ACHN (cell line): Measurements from ENCODE around the gene ATF4.

Source experiments
- DNase-seq: peaks from one replicate; pipeline ENCODE4 v3.0.0-alpha.2; 2015
- in situ Hi-C: cut with HindIII; loops from 2 replicates; pipeline ENCODE4 v1.10.0; 2017; ENCODE audit warnings: low sequenced_read_pairs, low pct_ligation_motif_present, low pct_unique_long_range_greater_than_20kb

Gene ATF4, protein sequence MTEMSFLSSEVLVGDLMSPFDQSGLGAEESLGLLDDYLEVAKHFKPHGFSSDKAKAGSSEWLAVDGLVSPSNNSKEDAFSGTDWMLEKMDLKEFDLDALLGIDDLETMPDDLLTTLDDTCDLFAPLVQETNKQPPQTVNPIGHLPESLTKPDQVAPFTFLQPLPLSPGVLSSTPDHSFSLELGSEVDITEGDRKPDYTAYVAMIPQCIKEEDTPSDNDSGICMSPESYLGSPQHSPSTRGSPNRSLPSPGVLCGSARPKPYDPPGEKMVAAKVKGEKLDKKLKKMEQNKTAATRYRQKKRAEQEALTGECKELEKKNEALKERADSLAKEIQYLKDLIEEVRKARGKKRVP

GRCh38 chr22:39520226-39521105 lies at the start of gene ATF4:
Gene ATF4 (plus strand): TSS chr22:39520562. CDS start chr22:39521446, 884 bp downstream.
- DNase-seq = no peak
- in situ Hi-C loops = no loop called here

- in situ Hi-C loops = no loop called here
- peak; percentile 82 for DNase-seq
Observed at GRCh38 chr22:39471381-39472141, 48.8 kb upstream of the ATF4 start.

DNA sequence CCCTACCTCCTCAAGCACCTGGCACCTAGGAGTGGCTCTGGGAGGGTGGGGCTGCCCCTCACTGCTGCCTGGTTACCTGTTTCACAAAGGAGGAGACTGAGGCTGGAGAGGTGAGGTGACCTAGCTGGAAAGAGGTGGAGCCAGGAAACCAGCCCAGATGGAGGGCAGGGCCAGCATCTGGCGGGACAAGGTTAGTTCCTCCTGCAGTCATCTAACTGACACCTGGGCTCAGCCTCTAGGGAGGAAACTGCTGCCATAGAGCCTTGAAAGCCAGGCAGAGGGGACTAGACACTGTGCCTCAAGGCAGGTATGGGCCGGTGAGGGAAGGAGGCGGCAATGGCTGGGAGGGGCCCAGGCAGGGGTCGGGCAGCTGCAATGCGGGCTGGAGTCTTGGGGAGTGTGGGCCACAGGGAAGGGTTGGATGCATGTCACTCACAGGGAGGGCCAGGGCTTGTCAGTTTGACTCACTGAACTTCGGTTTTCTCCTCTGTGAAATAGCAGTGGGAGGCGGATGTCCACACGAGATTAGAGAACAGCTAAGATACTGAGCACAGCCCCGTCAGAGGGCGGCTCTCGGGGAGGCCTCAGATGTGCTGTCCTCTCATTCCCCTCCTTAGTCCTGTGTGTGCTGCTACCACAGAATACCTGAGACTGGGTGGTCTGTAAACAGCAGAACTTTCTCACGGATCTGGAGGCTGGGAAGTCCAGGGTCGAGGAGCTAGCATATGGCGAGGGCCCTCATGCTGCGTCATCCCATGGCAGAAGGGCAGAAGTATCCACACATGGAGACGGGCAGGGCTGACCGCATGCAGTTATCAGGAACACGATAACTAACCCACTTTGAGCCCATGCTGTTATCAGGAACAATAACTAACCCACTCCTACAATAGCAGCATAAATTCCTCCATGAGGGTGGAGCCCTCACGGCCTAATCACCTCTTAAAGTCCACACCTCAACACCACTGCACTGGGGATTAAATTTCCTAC lies 47.5 kb upstream of the ATF4 start:
- in situ Hi-C loops = no loop called here
- no peak for DNase-seq

GRCh38 chr22:39473851-39474250 lies 46.5 kb upstream of the ATF4 start:
- in situ Hi-C loops = no loop called here
- DNase-seq = no peak

- DNase-seq = no peak
- in situ Hi-C loops = loop anchor here (25.0 kb wide), 1 partner anchor 87 kb away; the partner anchor contains the start of gene TAB1
Observed at GRCh38 chr22:39474351-39475111, 45.8 kb upstream of the ATF4 start.

GRCh38 chr22:39475337-39475736 lies 45.0 kb upstream of the ATF4 start:
- DNase-seq = no peak
- in situ Hi-C loops = loop anchor here (25.0 kb wide), 1 partner anchor 88 kb away; the partner anchor contains the start of gene TAB1

DNA sequence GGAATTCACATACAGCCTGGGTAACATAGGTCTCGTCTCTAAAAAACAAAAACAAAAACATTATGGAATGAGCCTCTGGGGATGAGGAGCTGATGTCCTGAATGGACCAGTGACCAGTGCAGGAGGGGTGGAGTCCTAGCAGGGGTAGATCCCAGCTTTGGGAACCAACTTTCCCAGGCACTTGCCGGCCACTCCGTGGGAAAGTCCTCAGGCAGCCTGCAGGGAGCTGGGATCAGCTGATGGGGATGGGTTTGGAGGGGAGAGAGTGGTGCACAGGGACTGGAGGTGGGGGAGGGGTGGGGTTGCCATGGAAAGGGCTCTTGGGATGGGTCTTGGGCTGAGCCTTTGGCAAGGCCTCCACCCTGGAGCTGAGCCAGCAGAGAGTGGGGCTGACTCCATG lies 44.5 kb upstream of the ATF4 start:
- DNase-seq = no peak
- in situ Hi-C loops = loop anchor here (25.0 kb wide), 1 partner anchor 89 kb away; the partner anchor contains the start of gene TAB1

DNA sequence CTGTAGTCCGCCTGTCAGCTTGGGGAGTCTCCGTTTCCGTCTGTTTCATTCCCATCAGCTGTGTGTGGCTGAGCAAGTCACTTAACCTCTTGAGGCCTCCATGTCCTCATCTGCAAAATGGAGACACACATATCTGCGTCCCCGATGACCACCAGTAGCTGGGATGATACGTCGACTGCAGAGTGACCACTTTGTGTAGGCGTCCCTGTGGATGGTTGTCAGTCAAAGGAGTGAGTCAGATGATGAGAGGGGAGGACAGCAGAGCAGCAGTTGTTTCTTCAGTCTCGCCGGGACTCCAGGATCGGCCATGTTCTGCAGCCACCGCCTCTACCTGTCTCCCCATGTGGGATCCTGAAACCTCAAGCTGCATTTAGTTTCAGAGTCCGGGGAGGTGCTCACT lies 43.7 kb upstream of the ATF4 start:
- DNase-seq = no peak
- in situ Hi-C loops = loop anchor here (25.0 kb wide), 1 partner anchor 89 kb away; the partner anchor contains the start of gene TAB1

- no peak for DNase-seq
- in situ Hi-C loops = loop anchor here (25.0 kb wide), 1 partner anchor 90 kb away; the partner anchor contains the start of gene TAB1
Observed at GRCh38 chr22:39477542-39477941, 42.8 kb upstream of the ATF4 start.

DNA sequence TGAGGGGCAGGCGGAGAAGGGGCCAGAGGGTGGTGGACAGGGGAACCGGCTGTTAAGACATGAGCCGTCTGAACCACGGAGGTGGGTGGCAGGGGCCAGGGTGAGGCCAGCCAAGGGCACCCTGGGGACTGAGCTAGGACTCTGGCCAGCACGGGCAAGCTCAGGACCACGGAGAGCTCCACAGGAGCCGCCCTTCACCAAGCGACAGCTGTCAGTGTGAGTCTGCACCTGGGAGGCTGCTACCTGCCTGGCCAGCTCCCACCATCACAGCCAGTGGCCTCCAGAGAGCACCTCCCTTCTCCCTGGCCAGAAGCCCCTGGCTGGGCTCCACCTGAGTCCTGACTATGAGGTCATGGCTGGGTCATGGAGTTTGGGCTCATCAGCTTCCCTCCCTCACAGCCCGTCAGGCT lies 41.9 kb upstream of the ATF4 start:
- DNase-seq = peak; percentile 43
- in situ Hi-C loops = loop anchor here (25.0 kb wide), 1 partner anchor 91 kb away; the partner anchor contains the start of gene TAB1

- in situ Hi-C loops = loop anchor here (25.0 kb wide), 1 partner anchor 92 kb away; the partner anchor contains the start of gene TAB1
- no peak for DNase-seq
Observed at GRCh38 chr22:39479254-39479653, 41.1 kb upstream of the ATF4 start.

DNA sequence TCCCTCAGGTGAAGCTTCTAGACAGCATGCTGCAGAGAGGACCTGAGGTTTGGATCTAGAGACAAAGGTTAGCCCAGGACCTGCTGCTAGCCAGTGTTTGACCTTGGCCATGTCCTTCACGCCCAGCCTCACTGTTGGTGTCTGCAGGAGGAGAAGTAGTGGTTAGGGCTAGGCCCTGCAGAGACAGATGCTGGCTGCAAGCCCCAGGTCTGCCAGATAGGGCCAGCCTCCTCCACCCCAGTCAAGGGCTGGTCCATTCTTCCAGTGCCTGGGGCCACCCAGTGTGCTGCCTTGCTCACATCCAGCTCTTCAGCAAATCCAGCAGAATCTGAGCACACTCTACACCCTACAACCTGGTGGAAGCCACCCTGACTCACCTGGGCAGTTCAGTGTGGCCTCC lies 39.8 kb upstream of the ATF4 start:
- DNase-seq = no peak
- in situ Hi-C loops = loop anchor here (25.0 kb wide), 1 partner anchor 93 kb away; the partner anchor contains the start of gene TAB1

DNA sequence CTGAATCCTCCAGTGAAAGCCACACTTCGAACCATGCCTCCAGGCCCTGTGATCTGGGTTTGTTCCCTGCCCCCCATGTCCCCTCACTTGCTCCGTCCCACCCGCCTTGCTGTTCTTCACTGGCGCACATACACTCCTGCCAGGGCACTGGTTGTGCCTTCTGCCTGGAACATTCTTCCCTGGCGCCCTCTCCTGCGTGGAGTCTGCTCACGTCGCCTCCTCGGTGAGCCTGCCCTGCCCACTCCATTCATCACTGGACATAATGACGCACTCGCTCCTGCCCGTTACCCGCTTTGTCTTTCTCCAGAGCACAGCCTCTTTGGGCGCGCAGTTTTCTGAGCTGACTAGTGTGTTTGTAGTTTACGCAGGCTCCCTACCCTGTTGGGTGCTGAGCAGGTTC lies 39.3 kb upstream of the ATF4 start:
- in situ Hi-C loops = loop anchor here (25.0 kb wide), 1 partner anchor 94 kb away; the partner anchor contains the start of gene TAB1
- no peak for DNase-seq

DNA sequence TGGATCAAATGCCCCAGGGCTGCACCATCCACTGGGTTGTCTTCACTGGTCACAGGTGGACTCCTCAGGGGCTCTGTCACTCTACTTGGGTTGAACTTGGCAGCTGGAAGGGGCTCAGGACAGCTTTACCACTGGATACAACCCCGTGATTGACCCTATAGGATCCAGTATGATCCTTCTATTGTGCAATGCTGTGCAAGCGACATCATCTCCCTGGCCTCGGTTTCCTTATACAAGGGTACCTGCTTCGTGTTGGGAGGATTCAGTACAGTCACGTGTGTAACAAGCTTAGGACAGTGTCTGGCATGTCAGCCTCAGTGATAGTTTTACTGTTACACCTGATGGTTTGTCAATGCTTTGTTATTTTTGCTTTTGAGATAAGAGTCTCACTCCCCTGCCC lies 38.8 kb upstream of the ATF4 start:
- DNase-seq = no peak
- in situ Hi-C loops = loop anchor here (25.0 kb wide), 1 partner anchor 94 kb away; the partner anchor contains the start of gene TAB1

GRCh38 chr22:39482768-39483167 lies 37.6 kb upstream of the ATF4 start:
- in situ Hi-C loops = loop anchor here (25.0 kb wide), 1 partner anchor 95 kb away; the partner anchor contains the start of gene TAB1
- peak; percentile 64 for DNase-seq
